Activated CD8-positive, alpha-beta T cell treated with anti-CD3 and anti-CD28 coated beads, Interleukin-2, amount 10 ng/mL, durations not matched to agents 7 days and 5 days (primary cell): Measurements from ENCODE around the gene KCND1. TPM values are rescaled to one million over a fixed set of nuclear protein-coding genes. Genes with fewer than 3 reads are reported as not detected.
"Not testable (repeated sequence)": the region's sequence is repeated elsewhere in the genome, so short reads cannot be mapped to it uniquely, and the experiment has no call there.

Experiments used
- ATAC-seq: fragments of 150-1000 bp; cut with Tn5 transposase; one replicate; pipeline ENCODE4 v1.10.0; 2021; ENCODE audit warnings: moderate library complexity
- CTCF ChIA-PET: fragments of 350-600 bp; sonication (Branson Sonifier 250); formaldehyde crosslinking; loops from one replicate; lab custom pipeline; 2021; ENCODE audit warnings: antibody characterized with exemption; lab: Charles Lee
- POLR2A ChIA-PET: fragments of 350-600 bp; sonication (Branson Sonifier 250); formaldehyde crosslinking; loops from one replicate; lab custom pipeline; 2021; ENCODE audit warnings: antibody characterized with exemption; lab: Charles Lee
- DNase-seq: peaks from one replicate; pipeline ENCODE4 v3.0.0-alpha.2; 2020
- H3K27ac Mint-ChIP-seq: one replicate; pipeline ENCODE4 v1.8.0; 2021; ENCODE audit warnings: mild to moderate bottlenecking, mixed read lengths
- H3K27me3 Mint-ChIP-seq: one replicate; pipeline ENCODE4 v1.8.0; 2021; ENCODE audit warnings: low read depth, mixed read lengths
- H3K36me3 Mint-ChIP-seq: one replicate; pipeline ENCODE4 v1.8.0; 2021; ENCODE audit warnings: low read depth, mixed read lengths
- H3K4me1 Mint-ChIP-seq: one replicate; pipeline ENCODE4 v1.8.0; 2021; ENCODE audit warnings: low read depth, mixed read lengths
- H3K4me3 Mint-ChIP-seq: one replicate; pipeline ENCODE4 v1.8.0; 2021; ENCODE audit warnings: mild to moderate bottlenecking, mixed read lengths
- H3K9me3 Mint-ChIP-seq: one replicate; pipeline ENCODE4 v1.8.0; 2022; ENCODE audit warnings: mixed read lengths; ENCODE audit not compliant: insufficient read depth
- total RNA-seq, 2 experiments: library from RNA; stranded (reverse); gene quantifications; one replicate each; pipeline ENCODE4 v1.2.3, GENCODE V29; 2021

The KCND1 gene
- total RNA-seq, 2 experiments from 2014 or later, result 3.5 to 4.6 TPM

DNA sequence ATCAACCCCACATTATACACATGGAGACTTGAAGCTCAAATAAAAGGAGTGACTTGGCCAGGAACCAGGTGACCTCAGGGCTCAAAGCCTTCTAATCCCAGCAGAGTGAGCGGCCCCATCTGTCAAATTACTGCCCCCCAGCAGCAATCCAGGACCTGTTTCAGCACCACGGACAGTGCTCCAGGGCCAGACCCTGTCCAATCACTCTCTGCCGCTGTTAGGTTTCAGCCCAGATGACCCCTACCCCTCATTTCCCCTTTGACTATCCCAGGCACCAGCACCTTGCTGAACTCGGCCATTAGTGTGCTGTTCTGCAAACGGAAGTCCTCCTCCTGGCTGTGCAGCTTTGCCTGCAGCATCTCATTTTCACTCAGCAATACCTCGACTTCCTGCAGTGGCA lies 25.3 kb upstream of the KCND1 start:
- ChIA-PET CTCF (no interaction called here), POLR2A (no interaction called here)
- DNase-seq (peak; percentile 26), ATAC-seq (no peak)
- H3K4me3 Mint-ChIP-seq, result no peak overlapping the region
- no peak overlapping the region for H3K27ac Mint-ChIP-seq
- peaks cover 30% of the 10 kb centered on the region for H3K4me1 Mint-ChIP-seq
- peaks cover 67% of the 10 kb centered on the region for H3K36me3 Mint-ChIP-seq
- no peaks in the 10 kb centered on the region for H3K9me3 Mint-ChIP-seq
- H3K27me3 Mint-ChIP-seq, result no peaks in the 10 kb centered on the region

DNA sequence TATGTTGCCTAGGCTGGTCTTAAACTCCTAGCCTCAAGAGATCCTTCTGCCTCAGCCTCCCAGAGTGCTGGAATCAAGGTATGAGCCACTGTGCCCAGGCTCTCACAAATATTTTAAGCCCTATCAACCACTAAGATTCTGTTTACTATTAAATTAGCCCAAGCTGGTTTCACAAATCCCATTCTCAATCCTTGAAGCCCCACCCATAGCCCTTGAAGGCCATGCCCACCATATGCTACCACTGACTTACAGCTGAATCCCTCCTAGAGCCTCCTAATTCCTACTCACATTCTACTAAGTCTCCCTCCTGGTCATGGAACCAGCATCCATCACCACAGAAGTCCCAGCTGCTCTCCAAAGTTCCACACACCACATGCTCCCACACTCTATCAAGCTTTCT lies 20.7 kb upstream of the KCND1 start:
- Mint-ChIP-seq H3K4me3 (no peak overlapping the region), H3K4me1 (peaks cover 4% of the 10 kb centered on the region), H3K36me3 (peaks cover 56% of the 10 kb centered on the region), H3K9me3 (no peaks in the 10 kb centered on the region), H3K27ac (no peak overlapping the region), H3K27me3 (no peaks in the 10 kb centered on the region)
- DNase-seq, result no peak
- ATAC-seq, result no peak
- ChIA-PET POLR2A (interaction anchor here (0.8 kb wide), 1 partner anchor 10 kb away, joined by 3 read pairs; the partner anchor contains the start of gene GRIPAP1), CTCF (interaction anchor here (1.4 kb wide), 1 partner anchor 19 kb away, joined by 3 read pairs; no protein-coding TSS in a partner anchor)

DNA sequence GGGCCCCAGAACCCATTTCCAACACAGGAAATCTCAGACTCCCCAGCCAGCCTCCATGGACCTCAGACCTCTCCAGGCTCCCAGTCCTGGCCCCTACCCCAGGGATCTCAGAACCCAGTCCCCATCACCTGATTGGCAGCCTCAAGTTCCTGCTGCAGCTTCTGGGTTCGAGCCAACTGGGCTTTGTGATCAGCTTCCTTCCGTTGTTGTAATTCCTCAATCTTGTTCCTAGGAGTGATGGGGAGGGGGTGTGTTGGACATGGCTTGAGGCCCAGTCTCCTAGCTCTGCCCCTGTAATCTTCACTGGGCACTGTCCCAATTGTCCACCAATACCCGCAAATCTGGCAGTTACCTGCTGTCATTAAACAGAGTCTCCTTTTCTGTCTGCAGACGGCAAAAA lies 17.8 kb upstream of the KCND1 start:
- H3K36me3 Mint-ChIP-seq, result peaks cover 43% of the 10 kb centered on the region
- ATAC-seq (no peak), DNase-seq (no peak)
- ChIA-PET CTCF (no interaction called here), POLR2A (no interaction called here)
- H3K4me1 Mint-ChIP-seq, result no peaks in the 10 kb centered on the region
- H3K27ac Mint-ChIP-seq, result no peak overlapping the region
- H3K27me3 Mint-ChIP-seq, result no peaks in the 10 kb centered on the region
- no peaks in the 10 kb centered on the region for H3K9me3 Mint-ChIP-seq
- no peak overlapping the region for H3K4me3 Mint-ChIP-seq

DNA sequence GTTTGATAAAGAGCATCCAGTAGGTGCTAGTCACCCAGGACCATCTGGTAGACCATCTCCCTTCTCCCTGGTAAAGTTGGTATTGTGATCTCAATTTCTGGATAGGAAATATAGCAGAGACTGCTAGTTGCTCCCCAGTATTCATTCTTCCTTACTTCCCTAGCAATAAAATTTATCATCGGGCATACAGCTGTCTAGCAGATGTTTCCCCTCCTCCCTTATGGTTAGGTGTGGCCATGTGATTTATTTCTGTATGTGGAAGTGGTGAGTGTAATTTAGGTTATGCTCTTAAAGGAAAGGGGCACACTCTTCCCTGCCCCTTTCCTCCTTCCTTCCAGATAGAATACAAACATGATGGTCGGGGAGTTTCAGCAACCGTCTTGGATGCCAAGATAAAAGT lies 12.3 kb upstream of the KCND1 start:
- CTCF ChIA-PET, result no interaction called here
- Mint-ChIP-seq H3K4me3 (no peak overlapping the region), H3K4me1 (no peaks in the 10 kb centered on the region), H3K9me3 (no peaks in the 10 kb centered on the region), H3K27me3 (no peaks in the 10 kb centered on the region), H3K36me3 (peaks cover 41% of the 10 kb centered on the region), H3K27ac (no peak overlapping the region)
- ATAC-seq (no peak), DNase-seq (no peak)
- POLR2A ChIA-PET, result no interaction called here

DNA sequence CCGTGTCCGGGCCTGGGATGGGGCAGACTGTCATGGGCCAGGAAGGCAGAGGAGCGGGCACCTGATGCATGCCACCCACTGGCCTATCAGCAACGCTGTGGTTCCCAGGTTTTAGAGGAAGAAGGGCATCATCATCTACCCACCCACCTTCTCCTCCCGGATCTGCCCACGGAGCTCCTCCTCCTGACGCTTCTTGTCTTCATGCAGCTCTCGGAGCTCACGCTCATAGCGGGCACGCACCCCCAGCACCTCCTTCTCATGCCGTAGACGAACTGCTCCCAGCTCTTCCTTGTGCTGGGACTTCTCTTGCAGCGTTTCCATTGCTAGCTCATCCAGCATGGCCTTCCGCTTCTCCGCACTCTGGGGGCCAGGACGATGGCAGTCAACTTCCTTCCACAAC lies 11.4 kb upstream of the KCND1 start:
- no peak for DNase-seq
- CTCF ChIA-PET, result no interaction called here
- Mint-ChIP-seq H3K4me3 (no peak overlapping the region), H3K9me3 (no peaks in the 10 kb centered on the region), H3K27me3 (no peaks in the 10 kb centered on the region), H3K27ac (no peak overlapping the region), H3K36me3 (peaks cover 38% of the 10 kb centered on the region), H3K4me1 (peaks cover 3% of the 10 kb centered on the region)
- POLR2A ChIA-PET, result no interaction called here
- no peak for ATAC-seq

DNA sequence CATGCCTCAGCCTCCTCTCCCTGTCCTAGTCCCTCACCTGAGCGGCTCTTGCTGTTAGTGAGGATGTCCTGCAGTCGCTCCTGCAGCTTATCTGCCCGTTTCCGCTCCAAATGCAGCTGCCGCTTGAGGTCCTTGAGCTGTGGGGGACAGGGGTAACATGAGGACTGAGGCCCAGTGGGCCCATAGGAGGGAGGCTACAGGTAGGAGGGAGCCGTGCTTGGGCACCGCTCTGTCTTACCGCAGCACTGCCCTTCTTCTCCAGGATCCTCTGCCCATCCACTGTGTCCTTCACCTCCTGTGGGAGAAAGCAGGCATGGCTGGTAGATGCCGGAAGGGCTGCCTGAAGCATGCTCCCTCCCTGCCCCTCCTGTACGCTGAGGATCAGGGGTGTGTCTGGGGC lies 9.5 kb upstream of the KCND1 start:
- no peak for DNase-seq
- H3K27ac Mint-ChIP-seq, result no peak overlapping the region
- peaks cover 12% of the 10 kb centered on the region for H3K4me1 Mint-ChIP-seq
- peaks cover 40% of the 10 kb centered on the region for H3K36me3 Mint-ChIP-seq
- H3K4me3 Mint-ChIP-seq, result no peak overlapping the region
- CTCF ChIA-PET, result no interaction called here
- H3K9me3 Mint-ChIP-seq, result no peaks in the 10 kb centered on the region
- POLR2A ChIA-PET, result no interaction called here
- H3K27me3 Mint-ChIP-seq, result no peaks in the 10 kb centered on the region
- no peak for ATAC-seq

DNA sequence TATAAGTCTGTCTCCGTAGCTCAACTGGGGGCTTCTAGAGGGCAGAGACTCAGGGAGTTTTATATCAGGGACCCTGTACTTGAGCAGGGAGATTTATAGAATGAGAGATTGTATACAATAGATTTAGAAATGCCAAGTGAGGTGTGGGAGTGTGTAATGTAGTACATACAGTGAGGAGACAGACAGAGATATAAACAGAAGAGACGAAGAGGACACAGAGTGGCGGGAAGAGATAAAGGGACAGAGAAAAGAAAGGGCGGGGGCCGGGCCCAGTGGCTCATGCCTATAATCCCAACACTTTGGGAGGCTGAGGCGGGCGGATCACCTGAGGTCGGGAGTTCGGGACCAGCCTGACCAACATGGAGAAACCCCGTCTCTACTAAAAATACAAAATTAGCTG lies 8.7 kb upstream of the KCND1 start:
- H3K36me3 Mint-ChIP-seq, result peaks cover 40% of the 10 kb centered on the region
- CTCF ChIA-PET, result not testable (repeated sequence)

DNA sequence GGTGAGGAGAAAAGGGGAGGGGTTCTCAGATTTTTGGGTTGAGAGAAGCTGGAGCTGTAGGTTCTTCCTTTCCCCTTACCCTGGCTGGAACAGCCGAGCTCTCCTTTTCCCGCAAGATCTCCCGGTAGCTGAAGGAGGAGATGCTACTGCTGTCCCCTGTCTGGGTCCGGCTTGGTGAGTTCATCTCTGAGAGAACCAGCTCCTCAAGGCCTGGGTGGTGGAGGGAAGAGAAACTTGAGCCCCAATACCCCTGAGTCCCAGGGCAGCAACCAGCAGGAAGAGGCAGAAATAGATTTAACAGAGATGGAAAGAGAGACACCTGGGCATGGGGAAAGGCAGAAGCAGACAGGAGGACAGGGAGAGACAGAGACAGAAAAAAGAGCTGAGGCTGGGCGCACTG lies 6.6 kb upstream of the KCND1 start:
- CTCF ChIA-PET, result no interaction called here
- DNase-seq (no peak), ATAC-seq (no peak)
- peaks cover 20% of the 10 kb centered on the region for H3K4me1 Mint-ChIP-seq
- peaks cover 42% of the 10 kb centered on the region for H3K36me3 Mint-ChIP-seq
- H3K4me3 Mint-ChIP-seq, result no peak overlapping the region
- POLR2A ChIA-PET, result interaction anchor here (0.7 kb wide), 1 partner anchor 20 kb away, joined by 3 read pairs; no protein-coding TSS in a partner anchor
- no peaks in the 10 kb centered on the region for H3K9me3 Mint-ChIP-seq
- H3K27ac Mint-ChIP-seq, result no peak overlapping the region
- no peaks in the 10 kb centered on the region for H3K27me3 Mint-ChIP-seq

More for the DNA sequence above, 8.7 kb upstream of the KCND1 start:
- H3K9me3 Mint-ChIP-seq, H3K4me3 Mint-ChIP-seq, DNase-seq, H3K27ac Mint-ChIP-seq, H3K27me3 Mint-ChIP-seq, POLR2A ChIA-PET, ATAC-seq: not testable (repeated sequence)
- H3K4me1 Mint-ChIP-seq, result peaks cover 18% of the 10 kb centered on the region

DNA sequence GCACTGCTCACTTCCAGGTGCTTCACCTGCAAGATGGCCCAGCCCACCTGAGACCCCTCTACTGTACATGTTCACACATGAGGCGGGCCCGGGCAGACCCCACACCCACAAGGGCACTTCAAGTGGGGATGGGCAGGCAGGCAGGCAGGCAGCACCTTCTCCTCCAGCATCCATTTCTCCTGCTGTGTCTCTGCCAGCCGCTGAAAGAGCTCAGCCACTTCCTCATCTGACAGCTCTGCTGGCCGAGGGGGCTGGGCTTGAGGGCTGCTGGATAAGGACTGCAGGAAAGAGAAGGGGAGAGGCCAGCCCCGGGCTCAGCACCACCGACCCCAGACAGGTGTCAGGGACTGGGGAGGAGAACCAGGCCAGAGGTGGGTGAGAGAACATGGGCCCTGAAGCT lies 4.4 kb upstream of the KCND1 start:
- Mint-ChIP-seq H3K4me3 (no peak overlapping the region), H3K36me3 (peaks cover 43% of the 10 kb centered on the region), H3K9me3 (no peaks in the 10 kb centered on the region), H3K27ac (peak overlapping the region; percentile 80), H3K4me1 (peaks cover 29% of the 10 kb centered on the region), H3K27me3 (no peaks in the 10 kb centered on the region)
- ChIA-PET CTCF (interaction anchor here (0.7 kb wide), 1 partner anchor 18 kb away, joined by 3 read pairs; no protein-coding TSS in a partner anchor), POLR2A (no interaction called here)
- DNase-seq (no peak), ATAC-seq (no peak)

DNA sequence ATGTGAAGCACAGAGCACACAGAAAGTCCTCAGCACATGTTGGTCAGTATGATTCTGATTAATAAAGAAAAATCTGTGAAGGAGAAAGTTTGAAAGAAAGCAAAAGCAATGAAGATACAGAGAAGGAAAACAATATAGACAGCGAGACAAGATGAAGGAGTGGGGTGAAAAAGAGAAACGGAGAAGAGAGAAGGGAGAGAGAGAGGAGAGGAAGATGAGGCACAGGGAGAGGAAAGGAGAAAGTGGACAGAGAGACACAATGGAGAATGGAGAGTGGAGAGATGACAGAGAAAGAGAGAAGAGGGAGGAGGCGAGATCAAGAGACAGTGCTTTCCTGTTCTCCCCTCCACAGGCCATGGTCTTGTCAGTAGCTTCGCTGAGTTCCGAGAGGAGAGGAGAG lies 3.9 kb upstream of the KCND1 start:
- no peaks in the 10 kb centered on the region for H3K27me3 Mint-ChIP-seq
- ATAC-seq (no peak), DNase-seq (no peak)
- H3K4me1 Mint-ChIP-seq, result peaks cover 33% of the 10 kb centered on the region
- H3K27ac Mint-ChIP-seq, result peak overlapping the region; percentile 65
- ChIA-PET POLR2A (no interaction called here), CTCF (no interaction called here)
- no peaks in the 10 kb centered on the region for H3K9me3 Mint-ChIP-seq
- H3K36me3 Mint-ChIP-seq, result peaks cover 40% of the 10 kb centered on the region
- H3K4me3 Mint-ChIP-seq, result no peak overlapping the region

DNA sequence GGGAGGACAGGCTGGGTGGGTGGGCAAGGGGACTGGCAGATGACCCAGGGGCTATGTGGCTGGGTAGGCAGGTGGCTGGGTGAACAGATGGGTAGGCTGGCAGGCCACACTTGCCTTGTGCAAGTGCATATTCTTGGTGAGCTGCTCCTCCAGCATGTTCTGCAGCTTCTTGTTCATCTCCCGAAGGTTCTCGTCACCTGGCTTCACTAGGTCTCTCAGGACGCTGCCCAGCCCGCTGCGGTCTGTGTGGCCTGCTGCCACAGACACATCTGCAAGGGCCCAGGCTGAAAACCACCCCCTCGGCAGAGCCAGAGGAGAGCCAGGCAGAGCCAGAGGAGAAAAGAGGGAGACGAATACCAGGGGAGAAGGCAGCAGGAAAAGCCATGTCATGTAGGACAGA lies 3.4 kb upstream of the KCND1 start:
- H3K9me3 Mint-ChIP-seq, result no peaks in the 10 kb centered on the region
- ChIA-PET CTCF (no interaction called here), POLR2A (no interaction called here)
- H3K4me1 Mint-ChIP-seq, result peaks cover 33% of the 10 kb centered on the region
- DNase-seq, result no peak
- H3K27ac Mint-ChIP-seq, result no peak overlapping the region
- no peak overlapping the region for H3K4me3 Mint-ChIP-seq
- H3K27me3 Mint-ChIP-seq, result no peaks in the 10 kb centered on the region
- H3K36me3 Mint-ChIP-seq, result peaks cover 36% of the 10 kb centered on the region
- ATAC-seq, result no peak

DNA sequence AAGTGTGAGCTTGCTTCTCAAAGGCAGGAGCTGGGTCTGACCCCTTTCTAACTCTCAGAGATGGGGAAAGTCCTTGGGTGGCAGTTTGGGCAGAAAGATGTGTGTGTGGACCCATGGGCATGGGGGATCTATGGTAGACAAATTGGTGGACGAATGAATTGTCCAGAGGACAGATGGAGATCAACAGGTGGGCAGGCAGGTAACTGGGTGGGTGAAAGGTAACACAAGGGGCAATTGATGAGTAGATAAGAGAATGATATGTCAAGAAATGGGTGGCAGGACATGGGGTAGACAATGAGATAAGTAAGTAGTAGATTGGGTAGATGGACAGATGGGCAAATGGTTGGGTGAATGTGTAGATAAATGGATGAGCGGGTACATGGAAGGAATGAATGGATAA lies 2.9 kb upstream of the KCND1 start:
- Mint-ChIP-seq H3K9me3 (no peaks in the 10 kb centered on the region), H3K36me3 (peaks cover 33% of the 10 kb centered on the region), H3K27me3 (no peaks in the 10 kb centered on the region), H3K27ac (peak overlapping the region; percentile 26), H3K4me1 (peaks cover 33% of the 10 kb centered on the region), H3K4me3 (no peak overlapping the region)
- ChIA-PET POLR2A (no interaction called here), CTCF (no interaction called here)
- ATAC-seq (no peak), DNase-seq (no peak)

DNA sequence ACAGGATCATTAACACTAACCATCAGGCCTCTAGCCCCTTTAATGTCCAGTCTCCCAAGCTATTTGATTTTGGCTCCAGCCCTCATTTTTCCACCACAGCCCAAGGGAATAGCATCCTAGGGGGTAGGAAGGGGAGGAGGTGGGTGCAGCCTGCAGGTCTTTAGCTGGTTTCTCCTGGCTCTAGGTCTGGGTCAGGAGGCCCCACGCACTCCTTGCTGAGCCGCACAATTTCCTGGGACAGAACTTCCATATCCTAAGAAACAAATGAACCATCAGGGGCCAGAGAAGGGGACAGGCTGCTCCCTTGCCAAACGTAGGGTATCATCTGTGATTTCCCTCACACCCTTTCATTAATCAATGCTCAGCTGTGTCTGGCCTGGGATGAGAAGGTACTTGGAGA lies 2.4 kb upstream of the KCND1 start:
- Mint-ChIP-seq H3K4me3 (no peak overlapping the region), H3K9me3 (no peaks in the 10 kb centered on the region), H3K27me3 (no peaks in the 10 kb centered on the region), H3K4me1 (peaks cover 33% of the 10 kb centered on the region), H3K27ac (no peak overlapping the region), H3K36me3 (peaks cover 33% of the 10 kb centered on the region)
- no peak for DNase-seq
- POLR2A ChIA-PET, result no interaction called here
- ATAC-seq, result no peak
- CTCF ChIA-PET, result no interaction called here
